OCI-LY1 (cell line): ENCODE results near the gene LRFN3.
"Not testable (repeated sequence)": the region's sequence is repeated elsewhere in the genome, so short reads cannot be mapped to it uniquely, and the experiment has no call there.

Experiments
- H2AFZ ChIP-seq: fragments of 200-600 bp; sonication (generic), shearing (Covaris generic); 2 replicates; pipeline ENCODE4 v1.6.0; 2014; ENCODE audit warnings: antibody characterized with exemption, mild to moderate bottlenecking, low read length
- H3F3A ChIP-seq: fragments of 200-600 bp; sonication (generic), shearing (Covaris generic); 2 replicates; pipeline ENCODE4 v1.6.0; 2014; ENCODE audit warnings: mild to moderate bottlenecking, antibody characterized with exemption, low read length, moderate library complexity; ENCODE audit not compliant: insufficient read depth
- H3K27ac ChIP-seq: fragments of 200-600 bp; sonication (generic); 2 replicates; pipeline ENCODE4 v1.5.1; 2014; ENCODE audit warnings: low read length, mixed run types, mild to moderate bottlenecking, low read depth; ENCODE audit not compliant: poor library complexity, severe bottlenecking
- H3K27me3 ChIP-seq: fragments of 200-600 bp; sonication (generic); 2 replicates; pipeline ENCODE4 v1.6.0; 2014; ENCODE audit warnings: antibody characterized with exemption, mild to moderate bottlenecking, low read length, moderate library complexity; ENCODE audit not compliant: insufficient read depth
- H3K36me3 ChIP-seq: fragments of 200-600 bp; sonication (generic); 2 replicates; pipeline ENCODE4 v1.6.1; 2014; ENCODE audit warnings: mild to moderate bottlenecking, antibody characterized with exemption, low read length, moderate library complexity, mixed read lengths; ENCODE audit not compliant: insufficient read depth
- H3K4me1 ChIP-seq: fragments of 200-600 bp; sonication (generic); 2 replicates; pipeline ENCODE4 v1.5.1; 2014; ENCODE audit warnings: mild to moderate bottlenecking, low read length, moderate library complexity; ENCODE audit not compliant: insufficient read depth, severe bottlenecking
- H3K4me2 ChIP-seq: fragments of 200-600 bp; sonication (generic), shearing (Covaris generic); 2 replicates; pipeline ENCODE4 v1.6.1; 2014; ENCODE audit warnings: low read length
- H3K4me3 ChIP-seq: fragments of 200-600 bp; sonication (generic); 2 replicates; pipeline ENCODE4 v1.5.1; 2014; ENCODE audit warnings: low read length, low read depth, mild to moderate bottlenecking, mixed read lengths; ENCODE audit not compliant: poor library complexity, severe bottlenecking
- H3K79me2 ChIP-seq: fragments of 200-600 bp; shearing (Covaris generic); 2 replicates; pipeline ENCODE4 v1.6.1; 2016; ENCODE audit warnings: mixed run types, low read length, mixed read lengths; ENCODE audit not compliant: insufficient read depth
- H3K9ac ChIP-seq: fragments of 200-600 bp; sonication (generic), shearing (Covaris generic); 2 replicates; pipeline ENCODE4 v1.6.1; 2014; ENCODE audit warnings: mild to moderate bottlenecking, low read length, mixed read lengths
- H3K9me2 ChIP-seq: fragments of 200-600 bp; sonication (generic), shearing (Covaris generic); 2 replicates; pipeline ENCODE4 v1.6.1; 2014; ENCODE audit warnings: low read depth, mild to moderate bottlenecking, low read length, mixed read lengths
- H3K9me3 ChIP-seq: fragments of 200-600 bp; shearing (Covaris generic); 2 replicates; pipeline ENCODE4 v1.6.1; 2014; ENCODE audit warnings: low read length, mixed read lengths
- H4K20me1 ChIP-seq: fragments of 200-600 bp; sonication (generic), shearing (Covaris generic); 2 replicates; pipeline ENCODE4 v1.6.0; 2016; ENCODE audit warnings: mild to moderate bottlenecking, low read length; ENCODE audit not compliant: insufficient read depth
- CTCF ChIP-seq: fragments of 200-600 bp; sonication (generic), shearing (Covaris generic); IDR thresholded peaks from 2 replicates; pipeline ENCODE4 v1.5.1; 2017; ENCODE audit warnings: mild to moderate bottlenecking, antibody characterized with exemption, low read length, moderate library complexity, mixed read lengths
- EZH2 ChIP-seq: fragments of 200-600 bp; sonication (generic), shearing (Covaris generic); IDR thresholded peaks from 2 replicates; pipeline ENCODE4 v1.8.0; 2017; ENCODE audit warnings: borderline replicate concordance, mixed run types, mild to moderate bottlenecking, antibody characterized with exemption, low read length, moderate library complexity, mixed read lengths

Gene LRFN3

GRCh38 chr19:35908010-35908441, 28.1 kb upstream of the LRFN3 start, which contains the start of gene TYROBP:
TSS of gene TYROBP (minus strand) at chr19:35908295. CDS start at chr19:35908228, 67 bp downstream.
- no peak within 1 kb of the TSS for H2AFZ ChIP-seq
- H3K9ac ChIP-seq = no peak within 1 kb of the TSS
- H3K27me3 ChIP-seq = no peaks in the 10 kb centered on the region
- TF ChIP-seq EZH2 (no peak), CTCF (no peak)
- no peak within 1 kb of the TSS for H3K4me2 ChIP-seq
- no peaks in the 10 kb centered on the region for H3K9me3 ChIP-seq
- no peak within 1 kb of the TSS for H3K4me3 ChIP-seq
- no peaks in the 10 kb centered on the region for H3K36me3 ChIP-seq
- H3F3A ChIP-seq = no peaks in the 10 kb centered on the region
- H3K9me2 ChIP-seq = no peaks in the 10 kb centered on the region
- H3K27ac ChIP-seq = peak within 1 kb of the TSS; percentile 9
- no peaks in the 10 kb centered on the region for H4K20me1 ChIP-seq
- peaks cover 19% of the 10 kb centered on the region for H3K4me1 ChIP-seq
- no peaks in the 10 kb centered on the region for H3K79me2 ChIP-seq

- H3K27me3 ChIP-seq = no peaks in the 10 kb centered on the region
- H2AFZ ChIP-seq = no peak overlapping the region
- H3K36me3 ChIP-seq = no peaks in the 10 kb centered on the region
- no peaks in the 10 kb centered on the region for H4K20me1 ChIP-seq
- peaks cover 13% of the 10 kb centered on the region for H3K4me1 ChIP-seq
- H3K27ac ChIP-seq = peak overlapping the region; percentile 9
- TF ChIP-seq CTCF = no peak
- no peak for TF ChIP-seq EZH2
- H3K4me2 ChIP-seq = no peak overlapping the region
- no peaks in the 10 kb centered on the region for H3K9me2 ChIP-seq
- no peaks in the 10 kb centered on the region for H3F3A ChIP-seq
- no peak overlapping the region for H3K4me3 ChIP-seq
- no peaks in the 10 kb centered on the region for H3K9me3 ChIP-seq
- no peaks in the 10 kb centered on the region for H3K79me2 ChIP-seq
- H3K9ac ChIP-seq = no peak overlapping the region
These were observed 27.0 kb upstream of the LRFN3 start for GRCh38 chr19:35908973-35909683.

GRCh38 chr19:35909684-35910035, 26.5 kb upstream of the LRFN3 start:
- H4K20me1 ChIP-seq = no peaks in the 10 kb centered on the region
- no peaks in the 10 kb centered on the region for H3K79me2 ChIP-seq
- no peak overlapping the region for H3K9ac ChIP-seq
- TF ChIP-seq CTCF (no peak), EZH2 (no peak)
- H3K4me3 ChIP-seq = no peak overlapping the region
- peaks cover 13% of the 10 kb centered on the region for H3K4me1 ChIP-seq
- H3F3A ChIP-seq = no peaks in the 10 kb centered on the region
- H3K9me3 ChIP-seq = no peaks in the 10 kb centered on the region
- no peaks in the 10 kb centered on the region for H3K36me3 ChIP-seq
- no peak overlapping the region for H3K27ac ChIP-seq
- no peak overlapping the region for H3K4me2 ChIP-seq
- no peaks in the 10 kb centered on the region for H3K9me2 ChIP-seq
- H2AFZ ChIP-seq = no peak overlapping the region
- H3K27me3 ChIP-seq = no peaks in the 10 kb centered on the region

- not testable (repeated sequence) for H3K4me2 ChIP-seq, H3K9me3 ChIP-seq, H3K79me2 ChIP-seq, H3K9ac ChIP-seq, H3K27me3 ChIP-seq, H3K27ac ChIP-seq, H3K9me2 ChIP-seq, H3F3A ChIP-seq, H3K36me3 ChIP-seq, H3K4me3 ChIP-seq, H4K20me1 ChIP-seq, H2AFZ ChIP-seq
- peaks cover 13% of the 10 kb centered on the region for H3K4me1 ChIP-seq
These were observed 25.8 kb upstream of the LRFN3 start for GRCh38 chr19:35910355-35910754.
